Measurements from ENCODE around the gene RNASE8.

RNASE8 gene

GRCh38 chr14:21069388-21070082 is 11.9 kb downstream of the RNASE8 start:
- no peak for ATAC-seq (replicated peaks)
- H3K36me3 Mint-ChIP-seq: no peaks in the 10 kb centered on the region
- DNase-seq: no peak
- no peaks in the 10 kb centered on the region for H3K9me3 Mint-ChIP-seq
- H3K4me3 Mint-ChIP-seq: peak overlapping the region; percentile 85 to 88
- H3K27ac Mint-ChIP-seq: peak overlapping the region; percentile 27
- H3K27me3 Mint-ChIP-seq: peaks cover 33 to 43% of the 10 kb centered on the region in 2 donors
- peaks cover 41 to 42% of the 10 kb centered on the region in 2 donors for H3K4me1 Mint-ChIP-seq

GRCh38 chr14:21070083-21070609 is 12.5 kb downstream of the RNASE8 start, which contains the start of gene ARHGEF40:
TSS of gene ARHGEF40 (plus strand) at chr14:21070304. CDS start at chr14:21070397, 93 bp downstream.
- DNase-seq (peak; percentile 17), ATAC-seq (replicated peaks) (peak; percentile 1 to 8)
- no peaks in the 10 kb centered on the region for H3K36me3 Mint-ChIP-seq
- peaks cover 41 to 42% of the 10 kb centered on the region in 2 donors for H3K4me1 Mint-ChIP-seq
- peak within 1 kb of the TSS; percentile 88 for H3K4me3 Mint-ChIP-seq
- H3K9me3 Mint-ChIP-seq: no peaks in the 10 kb centered on the region
- peak within 1 kb of the TSS; percentile 80 for H3K27ac Mint-ChIP-seq
- peaks cover 31 to 37% of the 10 kb centered on the region in 2 donors for H3K27me3 Mint-ChIP-seq

GRCh38 chr14:21070610-21071224 is 13.1 kb downstream of the RNASE8 start:
- peak overlapping the region; percentile 80 for H3K27ac Mint-ChIP-seq
- H3K4me1 Mint-ChIP-seq: peaks cover 41 to 42% of the 10 kb centered on the region in 2 donors
- no peaks in the 10 kb centered on the region for H3K9me3 Mint-ChIP-seq
- DNase-seq (no peak), ATAC-seq (replicated peaks) (peak; percentile 52 to 53)
- peaks cover 26 to 32% of the 10 kb centered on the region in 2 donors for H3K27me3 Mint-ChIP-seq
- H3K36me3 Mint-ChIP-seq: no peaks in the 10 kb centered on the region
- H3K4me3 Mint-ChIP-seq: peak overlapping the region; percentile 87 to 88

GRCh38 chr14:21071225-21072030 is 13.8 kb downstream of the RNASE8 start:
- no peaks in the 10 kb centered on the region for H3K9me3 Mint-ChIP-seq
- peak; percentile 69 for DNase-seq
- H3K36me3 Mint-ChIP-seq: peaks cover 0 to 2% of the 10 kb centered on the region in 2 donors
- H3K27ac Mint-ChIP-seq: peak overlapping the region; percentile 77
- peak overlapping the region; percentile 87 to 88 for H3K4me3 Mint-ChIP-seq
- H3K27me3 Mint-ChIP-seq: peaks cover 19 to 25% of the 10 kb centered on the region in 2 donors
- H3K4me1 Mint-ChIP-seq: peaks cover 42 to 43% of the 10 kb centered on the region in 2 donors
- peak; percentile 76 to 78 for ATAC-seq (replicated peaks)

- peaks cover 0 to 2% of the 10 kb centered on the region in 2 donors for H3K36me3 Mint-ChIP-seq
- H3K4me3 Mint-ChIP-seq: peak overlapping the region; percentile 87 to 88
- peak overlapping the region; percentile 77 for H3K27ac Mint-ChIP-seq
- ATAC-seq (replicated peaks) (no peak), DNase-seq (no peak)
- H3K9me3 Mint-ChIP-seq: no peaks in the 10 kb centered on the region
- H3K27me3 Mint-ChIP-seq: peaks cover 15 to 19% of the 10 kb centered on the region in 2 donors
- peaks cover 42 to 43% of the 10 kb centered on the region in 2 donors for H3K4me1 Mint-ChIP-seq
These were observed 14.4 kb downstream of the RNASE8 start for GRCh38 chr14:21072031-21072473.

- Mint-ChIP-seq H3K4me3 (no peak overlapping the region), H3K36me3 (peaks cover 0 to 2% of the 10 kb centered on the region in 2 donors), H3K9me3 (no peaks in the 10 kb centered on the region), H3K27ac (no peak overlapping the region), H3K4me1 (peaks cover 46 to 48% of the 10 kb centered on the region in 2 donors), H3K27me3 (peaks cover 10 to 18% of the 10 kb centered on the region in 2 donors)
- no peak for ATAC-seq (replicated peaks)
- DNase-seq: no peak
These were observed 15.2 kb downstream of the RNASE8 start for GRCh38 chr14:21072781-21073339.

- ATAC-seq (replicated peaks): no peak
- Mint-ChIP-seq H3K27me3 (peaks cover 5 to 9% of the 10 kb centered on the region in 2 donors), H3K36me3 (peaks cover 0 to 2% of the 10 kb centered on the region in 2 donors), H3K4me3 (no peak overlapping the region), H3K9me3 (no peaks in the 10 kb centered on the region), H3K4me1 (peaks cover 41 to 44% of the 10 kb centered on the region in 2 donors), H3K27ac (no peak overlapping the region)
- DNase-seq: no peak
These were observed 16.3 kb downstream of the RNASE8 start for GRCh38 chr14:21073921-21074320.

- H3K4me1 Mint-ChIP-seq: peaks cover 35 to 36% of the 10 kb centered on the region in 2 donors
- H3K4me3 Mint-ChIP-seq: no peak overlapping the region
- no peaks in the 10 kb centered on the region for H3K9me3 Mint-ChIP-seq
- peaks cover 2 to 5% of the 10 kb centered on the region in 2 donors for H3K27me3 Mint-ChIP-seq
- H3K36me3 Mint-ChIP-seq: peaks cover 0 to 2% of the 10 kb centered on the region in 2 donors
- DNase-seq (no peak), ATAC-seq (replicated peaks) (no peak)
- peak overlapping the region; percentile 49 for H3K27ac Mint-ChIP-seq
These were observed 17.0 kb downstream of the RNASE8 start for GRCh38 chr14:21074398-21075272.

- Mint-ChIP-seq H3K4me1 (peaks cover 27 to 28% of the 10 kb centered on the region in 2 donors), H3K36me3 (peaks cover 0 to 2% of the 10 kb centered on the region in 2 donors), H3K27me3 (peaks cover 5 to 6% of the 10 kb centered on the region in 2 donors), H3K27ac (no peak overlapping the region), H3K9me3 (no peaks in the 10 kb centered on the region), H3K4me3 (no peak overlapping the region)
- no peak for DNase-seq
- no peak for ATAC-seq (replicated peaks)
These were observed 18.3 kb downstream of the RNASE8 start for GRCh38 chr14:21075719-21076437.

- Mint-ChIP-seq H3K4me1 (peaks cover 10 to 12% of the 10 kb centered on the region in 2 donors), H3K27ac (no peak overlapping the region), H3K36me3 (peaks cover 2 to 3% of the 10 kb centered on the region in 2 donors), H3K4me3 (no peak overlapping the region), H3K27me3 (peaks cover 5 to 6% of the 10 kb centered on the region in 2 donors), H3K9me3 (no peaks in the 10 kb centered on the region)
- DNase-seq (no peak), ATAC-seq (replicated peaks) (peak; percentile 73 to 83)
These were observed 20.1 kb downstream of the RNASE8 start for GRCh38 chr14:21077672-21078071.

GRCh38 chr14:21078287-21078686 is 20.7 kb downstream of the RNASE8 start:
- ATAC-seq (replicated peaks) (no peak), DNase-seq (no peak)
- H3K9me3 Mint-ChIP-seq: no peaks in the 10 kb centered on the region
- no peak overlapping the region for H3K4me3 Mint-ChIP-seq
- H3K4me1 Mint-ChIP-seq: peaks cover 9 to 10% of the 10 kb centered on the region in 2 donors
- H3K27ac Mint-ChIP-seq: no peak overlapping the region
- peaks cover 2 to 6% of the 10 kb centered on the region in 2 donors for H3K27me3 Mint-ChIP-seq
- H3K36me3 Mint-ChIP-seq: peaks cover 2 to 3% of the 10 kb centered on the region in 2 donors

- DNase-seq (no peak), ATAC-seq (replicated peaks) (no peak)
- Mint-ChIP-seq H3K4me3 (no peak overlapping the region), H3K27ac (no peak overlapping the region), H3K27me3 (peaks cover 0 to 6% of the 10 kb centered on the region in 2 donors), H3K9me3 (no peaks in the 10 kb centered on the region), H3K4me1 (peaks cover 8 to 10% of the 10 kb centered on the region in 2 donors), H3K36me3 (peaks cover 2 to 3% of the 10 kb centered on the region in 2 donors)
These were observed 21.1 kb downstream of the RNASE8 start for GRCh38 chr14:21078726-21079125.

All from stimulated activated naive B cell treated with anti-CD40 and anti-IgM and Interleukin-4, amounts not matched to agents 10 μg/mL and 1 μg/mL and 100 μg/mL, for 72 hours (primary cell).